ENCODE measurements around the gene CUL7.

DNA sequence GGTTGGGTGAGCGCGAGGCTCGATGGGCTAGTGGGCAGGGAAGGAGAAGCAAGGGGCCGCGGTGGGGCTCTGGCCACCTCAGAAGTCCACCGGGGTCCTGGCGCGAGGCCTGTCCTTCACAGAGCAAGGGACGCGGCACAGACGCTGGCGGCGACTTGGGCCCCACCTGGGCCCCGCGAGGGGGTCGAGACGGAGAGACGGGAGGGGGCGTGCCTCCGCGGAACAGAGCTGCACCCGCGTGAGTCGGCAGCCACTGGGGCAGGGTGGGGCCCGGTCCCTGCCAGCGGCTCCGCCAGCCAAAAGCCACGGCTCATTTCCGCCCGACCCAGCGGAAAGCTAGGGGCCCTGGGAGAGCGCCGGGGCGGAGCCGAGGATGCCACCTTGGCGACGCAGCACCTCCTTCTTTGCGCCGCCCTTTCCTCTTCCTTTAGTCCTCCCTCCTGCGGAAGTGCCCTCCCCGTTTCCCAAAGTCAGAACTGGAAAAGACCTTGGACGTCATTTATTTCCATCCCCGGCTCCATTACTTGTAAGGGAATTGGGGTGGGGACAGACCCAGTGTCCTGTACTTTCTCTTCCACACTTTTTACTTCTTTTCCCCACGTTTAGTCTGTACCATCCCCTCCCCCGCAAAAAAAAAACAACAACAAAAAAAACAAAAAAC, at the start of gene CUL7:
- TF ChIP-seq, protein P1, sequence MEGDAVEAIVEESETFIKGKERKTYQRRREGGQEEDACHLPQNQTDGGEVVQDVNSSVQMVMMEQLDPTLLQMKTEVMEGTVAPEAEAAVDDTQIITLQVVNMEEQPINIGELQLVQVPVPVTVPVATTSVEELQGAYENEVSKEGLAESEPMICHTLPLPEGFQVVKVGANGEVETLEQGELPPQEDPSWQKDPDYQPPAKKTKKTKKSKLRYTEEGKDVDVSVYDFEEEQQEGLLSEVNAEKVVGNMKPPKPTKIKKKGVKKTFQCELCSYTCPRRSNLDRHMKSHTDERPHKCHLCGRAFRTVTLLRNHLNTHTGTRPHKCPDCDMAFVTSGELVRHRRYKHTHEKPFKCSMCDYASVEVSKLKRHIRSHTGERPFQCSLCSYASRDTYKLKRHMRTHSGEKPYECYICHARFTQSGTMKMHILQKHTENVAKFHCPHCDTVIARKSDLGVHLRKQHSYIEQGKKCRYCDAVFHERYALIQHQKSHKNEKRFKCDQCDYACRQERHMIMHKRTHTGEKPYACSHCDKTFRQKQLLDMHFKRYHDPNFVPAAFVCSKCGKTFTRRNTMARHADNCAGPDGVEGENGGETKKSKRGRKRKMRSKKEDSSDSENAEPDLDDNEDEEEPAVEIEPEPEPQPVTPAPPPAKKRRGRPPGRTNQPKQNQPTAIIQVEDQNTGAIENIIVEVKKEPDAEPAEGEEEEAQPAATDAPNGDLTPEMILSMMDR (conservative IDR thresholded peaks at IDR 0.05) = 0 out of 2 replicates have a peak, but pooled peaks have one; percentile 15
- no peak for TF ChIP-seq EZH2 (IDR thresholded peaks at IDR 0.05; ENCODE audit: low read depth)

All from PC-9 (cell line).